Measurements from ENCODE around the gene GNPDA1. TPM values are rescaled to one million over a fixed set of nuclear protein-coding genes. Genes with fewer than 3 reads are reported as not detected.

The GNPDA1 gene
- total and polyA plus RNA-seq, 2 of the 4 experiments (the other 2 are of a cell fraction), result 23.1 to 60.6 TPM

- DNase-seq, result no peak
- no peak overlapping the region for H2BK20ac ChIP-seq (ENCODE audit: low read depth, low read length)
- no peak overlapping the region for H2BK120ac ChIP-seq (ENCODE audit: low read depth, low read length)
- no peak overlapping the region for H2AK5ac ChIP-seq (ENCODE audit: low read depth, low read length)
- H3K9me1 ChIP-seq (ENCODE audit: insufficient read depth, low read length), result no peaks in the 10 kb centered on the region
- no peak overlapping the region for H4K5ac ChIP-seq (ENCODE audit: low read depth, low read length)
- no peak overlapping the region for H3K9ac ChIP-seq (ENCODE audit: low read depth, low read length)
- H2AK9ac ChIP-seq (replicated peaks; ENCODE audit: low read depth, low read length, poor library complexity), result no peak overlapping the region
- no peak overlapping the region for H4K91ac ChIP-seq (ENCODE audit: insufficient read depth, low read depth, low read length)
- no peak overlapping the region for H2BK5ac ChIP-seq (ENCODE audit: low read depth, low read length, poor library complexity, severe bottlenecking)
- no peak overlapping the region for H3K14ac ChIP-seq (replicated peaks; ENCODE audit: low read depth, low read length)
- TF ChIP-seq POLR2A (IDR thresholded peaks at IDR 0.05; ENCODE audit: low read depth, low read length) (no peak), MAFK (IDR thresholded peaks at IDR 0.05; ENCODE audit: low read depth, low read length) (no peak), CHD1 (IDR thresholded peaks at IDR 0.05; ENCODE audit: low read depth, low read length) (no peak), ELK1 (IDR thresholded peaks at IDR 0.05; ENCODE audit: borderline replicate concordance, low read depth, low read length) (no peak), BHLHE40 (IDR thresholded peaks at IDR 0.05; ENCODE audit: low read depth, low read length) (no peak), FOS (IDR thresholded peaks at IDR 0.05; ENCODE audit: low read depth, low read length) (no peak), MAZ (IDR thresholded peaks at IDR 0.05; ENCODE audit: borderline replicate concordance, low read depth, low read length) (no peak), MXI1 (IDR thresholded peaks at IDR 0.05; ENCODE audit: borderline replicate concordance, low read depth, low read length) (no peak), RFX5 (IDR thresholded peaks at IDR 0.05; ENCODE audit: low read depth, low read length) (no peak), RAD21 (IDR thresholded peaks at IDR 0.05; ENCODE audit: low read length) (no peak), CTCF (conservative IDR thresholded peaks at IDR 0.05; ENCODE audit: low read depth, low read length) (no peak), RCOR1 (IDR thresholded peaks at IDR 0.05; ENCODE audit: insufficient replicate concordance, low read length) (no peak), NFE2L2 (IDR thresholded peaks at IDR 0.05; ENCODE audit: low read depth, low read length) (no peak), USF2 (IDR thresholded peaks at IDR 0.05; ENCODE audit: low read depth, low read length) (no peak), CEBPB (IDR thresholded peaks at IDR 0.05; ENCODE audit: low read depth, low read length) (no peak), SMC3 (IDR thresholded peaks at IDR 0.05; ENCODE audit: low read depth, low read length) (no peak)
- ATAC-seq (ENCODE audit: low read depth), result no peak
- POLR2A ChIA-PET (ENCODE audit: unreplicated experiment), result no interaction called here
- H3K4me1 ChIP-seq (ENCODE audit: control insufficient read depth, insufficient read depth, low read length), result no peaks in the 10 kb centered on the region
- H2AFZ ChIP-seq (replicated peaks; ENCODE audit: low read length, poor library complexity), result no peak overlapping the region
- no CpG with 5 or more reads among the region's 6 CpGs for WGBS, 2 experiments (ENCODE audit: extremely low coverage in 2 of 2, insufficient read length in 1 of 2)
- H3K4ac ChIP-seq (ENCODE audit: low read depth, low read length), result no peak overlapping the region
- no peak overlapping the region for H3K4me2 ChIP-seq (ENCODE audit: low read depth, low read length)
- H3K56ac ChIP-seq (ENCODE audit: extremely low read depth, insufficient read depth, low read length), result no peak overlapping the region
- no peaks in the 10 kb centered on the region for H3K36me3 ChIP-seq (ENCODE audit: control insufficient read depth, insufficient read depth, low read length)
- peaks cover 3% of the 10 kb centered on the region; the same call in 1 of the 2 replicates for H3K27me3 ChIP-seq (ENCODE audit: control insufficient read depth, insufficient read depth, low read length)
- in situ Hi-C loops (cut with MboI; ENCODE audit: low sequenced_read_pairs) (no loop called here), intact Hi-C loops (cut with micrococcal nuclease) (no loop called here), dilution Hi-C loops (cut with HindIII; ENCODE audit: low sequenced_read_pairs, unreplicated experiment) (no loop called here)
- no peaks in the 10 kb centered on the region; the same call in 1 of the 2 replicates for H3K9me3 ChIP-seq (ENCODE audit: control insufficient read depth, insufficient read depth, low read length)
- no peaks in the 10 kb centered on the region for H4K20me1 ChIP-seq (ENCODE audit: insufficient read depth, low read length)
- H2BK15ac ChIP-seq (ENCODE audit: low read depth, low read length), result no peak overlapping the region
- CTCF ChIA-PET, result interaction anchor here (1.1 to 1.3 kb wide), 2 partner anchors 10 to 16 kb away, joined by 3 to 9 read pairs; no protein-coding TSS in a partner anchor
- H3K18ac ChIP-seq (ENCODE audit: low read depth, low read length), result no peak overlapping the region
- H3K79me1 ChIP-seq (ENCODE audit: low read depth in 1 of 2, low read length in 2 of 2), result no peaks in the 10 kb centered on the region
- no peak overlapping the region for H3K23ac ChIP-seq (ENCODE audit: low read depth, low read length)
- no peak overlapping the region for H4K8ac ChIP-seq (ENCODE audit: low read depth in 2 of 2, low read length in 2 of 2)
- BruUV-seq (replicated peaks), result no TSS peak
- no peak overlapping the region for H3K27ac ChIP-seq (ENCODE audit: insufficient read depth, low read length)
- no peak overlapping the region for H3K4me3 ChIP-seq (ENCODE audit: insufficient read depth, low read depth, low read length)
These were observed 11.0 kb upstream of the GNPDA1 start for GRCh38 chr5:142023836-142024235.
